Skin of body (tissue), 2 donors: ENCODE measurements around the gene MAP3K5. TPM values are rescaled to one million over a fixed set of nuclear protein-coding genes. Genes with fewer than 3 reads are reported as not detected.

ENCODE experiments used
- DNase-seq: peaks from one replicate; lab custom pipeline; 2025; lab: John Stamatoyannopoulos, UW
- total RNA-seq: library from RNA; depleted of rRNA; stranded (reverse); fragments of >200 nt; gene quantifications from one replicate; pipeline ENCODE4 v1.2.3, GENCODE V29; 2014

Gene MAP3K5
- total RNA-seq, 1 donor from 2014 or later: 17.0 TPM

DNA sequence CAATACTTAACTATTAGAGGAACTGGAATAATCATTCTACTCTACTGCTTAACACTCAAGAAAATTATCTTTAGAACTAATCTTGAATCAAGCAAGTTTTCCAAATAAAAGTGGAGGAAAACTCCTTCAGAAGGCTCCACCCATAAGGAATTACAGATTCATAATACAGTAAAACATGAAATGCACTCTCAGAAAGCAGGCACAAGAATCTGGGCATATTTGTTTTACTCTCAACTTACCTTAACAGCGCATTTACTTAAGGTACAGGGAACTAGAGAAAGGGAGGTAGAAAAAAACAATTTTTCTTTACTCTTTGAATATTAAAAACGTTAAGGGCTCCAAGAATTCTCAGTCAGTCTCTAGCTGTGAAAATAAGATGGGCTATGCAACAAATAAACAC lies 140.3 kb downstream of the MAP3K5 start:
- no peak for DNase-seq

- DNase-seq: no peak
Observed at GRCh38 chr6:136647363-136647852, 144.9 kb downstream of the MAP3K5 start.

DNA sequence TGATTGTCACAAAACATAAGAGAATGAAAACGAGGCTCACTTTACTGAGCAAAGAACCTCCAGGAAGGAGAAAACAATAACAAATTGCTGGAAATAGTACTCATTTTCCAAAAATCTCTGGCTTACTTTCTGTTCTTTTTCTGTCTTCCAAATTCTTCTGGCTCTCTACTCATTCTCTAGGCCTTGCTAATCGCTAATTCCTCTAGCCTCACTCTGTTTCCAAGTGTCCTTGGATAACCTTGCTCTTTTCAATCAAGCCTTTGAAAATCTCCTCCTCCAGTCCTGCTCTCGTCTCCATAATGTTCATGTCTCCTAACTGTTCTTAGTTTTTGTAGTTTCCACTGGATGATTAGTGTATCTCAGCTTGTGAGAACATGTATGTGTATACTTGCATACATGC lies 145.9 kb downstream of the MAP3K5 start:
- no peak for DNase-seq

DNA sequence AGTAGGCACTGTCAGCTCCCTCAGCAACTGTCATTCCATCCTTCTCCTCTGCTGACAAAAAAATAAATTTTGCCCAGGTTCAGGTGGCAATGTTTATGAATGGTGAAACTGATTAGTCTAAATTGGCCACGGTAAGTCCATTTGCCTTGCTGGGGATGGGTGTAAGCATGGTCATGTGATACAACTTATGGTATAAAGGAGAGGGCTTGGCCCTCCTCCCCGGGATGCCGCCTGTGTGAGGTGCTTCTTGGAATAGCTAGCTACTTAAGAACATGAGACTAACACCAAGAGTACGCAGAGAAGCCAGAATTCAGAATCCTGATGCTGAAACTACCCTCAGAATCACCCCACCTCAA lies 147.7 kb downstream of the MAP3K5 start:
- no peak for DNase-seq

GRCh38 chr6:136643850-136644596 lies 148.3 kb downstream of the MAP3K5 start:
- peak; percentile 34 for DNase-seq

- DNase-seq: no peak
Observed at GRCh38 chr6:136641873-136642465, 150.3 kb downstream of the MAP3K5 start.

DNA sequence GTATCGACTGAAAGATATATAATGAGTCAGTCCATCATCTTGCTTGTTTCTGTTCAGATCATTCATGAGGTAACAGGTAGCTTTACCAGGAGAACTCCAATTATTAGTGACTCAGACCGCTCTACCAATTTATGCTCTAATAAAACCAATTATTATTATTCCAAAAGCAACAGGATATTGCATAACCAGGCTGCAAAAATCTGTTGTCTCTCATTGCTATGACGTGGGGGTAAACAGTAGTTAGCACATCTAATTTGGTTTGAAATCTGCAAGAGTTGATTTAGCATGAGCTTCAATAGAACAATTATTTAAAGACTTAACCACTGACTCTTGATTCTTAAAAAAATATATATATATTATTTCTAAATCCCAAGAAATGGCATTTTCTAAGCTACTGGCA lies 151.1 kb downstream of the MAP3K5 start:
- no peak for DNase-seq

DNA sequence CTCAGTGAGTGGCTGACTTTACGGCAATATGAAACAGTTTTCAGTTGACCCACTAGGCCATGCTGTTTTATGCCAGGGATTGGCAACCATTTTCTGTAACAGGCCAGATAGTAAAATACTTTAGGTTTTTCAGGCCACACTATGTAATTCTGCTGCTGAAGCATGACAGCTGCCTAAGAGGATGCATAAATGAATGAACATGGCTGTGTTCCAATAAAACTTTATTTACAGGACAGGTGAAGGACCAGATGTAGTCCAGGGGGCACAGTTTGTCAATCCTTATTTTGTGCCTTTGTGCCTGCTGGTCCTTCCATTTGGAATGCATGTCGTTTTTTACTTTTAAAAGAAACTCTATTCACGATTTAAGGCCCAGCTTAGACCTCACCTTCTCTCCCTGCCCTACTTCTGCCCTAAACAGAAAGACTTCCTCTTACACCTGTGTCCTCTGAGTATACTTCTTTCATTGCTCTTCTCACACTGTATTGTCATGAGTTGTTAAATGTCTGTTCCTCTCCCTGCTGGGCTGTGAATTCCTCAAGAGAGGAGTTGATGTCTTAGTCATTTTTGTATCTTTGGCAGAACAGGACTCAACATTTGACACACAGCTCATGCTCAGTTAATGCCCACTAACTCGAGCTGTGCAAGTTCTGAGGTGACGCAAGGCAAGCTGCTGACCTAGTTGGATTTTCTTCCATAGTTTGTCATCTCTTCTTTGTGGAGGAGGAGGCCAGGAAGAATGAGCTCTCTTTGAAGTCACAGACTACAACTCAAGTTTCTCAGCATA lies 152.0 kb downstream of the MAP3K5 start:
- DNase-seq: no peak

DNA sequence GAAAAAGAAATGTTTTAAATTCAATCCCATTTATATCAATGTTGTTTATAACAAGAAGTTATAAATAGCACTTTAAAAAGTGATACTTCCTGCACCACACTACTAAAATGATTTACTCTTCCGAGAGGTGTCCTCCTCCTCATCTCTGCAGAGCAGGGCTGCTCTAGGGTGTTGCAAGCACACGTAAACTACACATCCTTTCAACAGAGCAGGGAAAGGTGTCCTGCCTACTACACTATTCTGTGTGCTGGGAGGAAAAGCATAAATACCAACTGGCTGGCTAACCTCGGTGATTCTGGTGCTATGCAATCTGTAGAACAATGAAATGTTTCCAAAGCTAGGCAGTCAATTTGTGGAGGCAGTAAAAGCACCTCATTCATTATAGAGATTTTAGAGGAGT lies 152.6 kb downstream of the MAP3K5 start:
- no peak for DNase-seq

DNA sequence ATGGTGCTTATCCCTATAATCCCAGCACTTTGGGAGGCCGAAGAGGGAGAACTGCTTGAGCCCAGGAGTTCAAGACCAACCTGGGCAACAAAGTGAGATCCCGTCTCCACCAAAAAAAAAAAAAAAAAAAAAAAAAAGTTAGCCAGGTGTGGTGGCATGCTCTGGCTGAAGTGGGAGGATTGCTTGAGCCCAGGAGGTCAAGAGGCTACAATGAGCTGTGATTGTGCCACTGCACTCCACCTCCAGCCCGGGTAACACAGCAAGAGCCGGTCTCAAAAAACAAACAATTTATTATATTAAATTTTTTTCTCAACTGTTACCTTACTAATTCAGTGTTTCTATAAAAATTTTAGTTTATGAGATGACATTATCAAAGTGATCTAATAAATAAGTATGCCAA lies 156.7 kb downstream of the MAP3K5 start:
- DNase-seq: no peak

DNA sequence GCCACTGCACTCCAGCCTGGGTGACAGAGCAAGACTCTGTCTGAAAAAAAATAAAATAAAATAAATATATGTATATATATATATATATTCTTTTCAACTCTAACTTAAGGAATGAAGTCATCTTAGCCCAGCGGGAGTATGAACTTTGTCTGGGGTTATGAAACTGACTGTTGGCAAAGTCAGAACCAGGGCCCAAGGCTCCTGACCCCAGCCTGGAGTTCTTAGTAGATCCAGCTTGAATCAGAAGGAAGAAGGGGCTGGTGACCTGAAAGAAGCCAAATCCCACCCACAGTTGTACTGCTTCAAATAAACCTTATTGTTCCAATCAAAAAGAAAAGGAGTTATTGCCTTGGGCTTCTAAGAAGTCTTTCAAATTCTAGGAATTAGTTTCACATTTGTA lies 158.9 kb downstream of the MAP3K5 start:
- no peak for DNase-seq

- no peak for DNase-seq
Observed at GRCh38 chr6:136628996-136629395, 163.3 kb downstream of the MAP3K5 start.

GRCh38 chr6:136627191-136627590 lies 165.1 kb downstream of the MAP3K5 start:
- no peak for DNase-seq

- DNase-seq: no peak
Observed at GRCh38 chr6:136625293-136625692, 167.0 kb downstream of the MAP3K5 start.

GRCh38 chr6:136624347-136624746 lies 167.9 kb downstream of the MAP3K5 start:
- DNase-seq: no peak

GRCh38 chr6:136618086-136618485 lies 174.2 kb downstream of the MAP3K5 start:
- DNase-seq: no peak

DNA sequence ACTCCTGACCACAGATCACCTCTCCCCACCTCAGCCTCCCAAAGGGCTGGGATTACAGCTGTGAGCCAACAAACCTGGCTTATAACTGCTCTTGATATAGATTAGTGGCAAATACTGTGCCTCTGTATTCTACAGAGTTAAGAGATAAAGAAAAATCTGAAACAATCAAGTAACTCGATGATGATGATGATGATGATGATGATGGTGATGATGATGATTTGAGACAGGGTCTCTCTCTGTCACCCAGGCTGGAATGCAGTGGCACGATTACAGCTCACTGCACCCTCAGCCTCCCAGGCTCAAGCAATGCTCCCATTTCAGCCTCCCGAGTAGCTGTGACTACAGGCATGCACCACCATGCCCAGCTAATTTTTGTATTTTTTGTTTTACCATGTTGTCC lies 175.8 kb downstream of the MAP3K5 start:
- DNase-seq: no peak

DNA sequence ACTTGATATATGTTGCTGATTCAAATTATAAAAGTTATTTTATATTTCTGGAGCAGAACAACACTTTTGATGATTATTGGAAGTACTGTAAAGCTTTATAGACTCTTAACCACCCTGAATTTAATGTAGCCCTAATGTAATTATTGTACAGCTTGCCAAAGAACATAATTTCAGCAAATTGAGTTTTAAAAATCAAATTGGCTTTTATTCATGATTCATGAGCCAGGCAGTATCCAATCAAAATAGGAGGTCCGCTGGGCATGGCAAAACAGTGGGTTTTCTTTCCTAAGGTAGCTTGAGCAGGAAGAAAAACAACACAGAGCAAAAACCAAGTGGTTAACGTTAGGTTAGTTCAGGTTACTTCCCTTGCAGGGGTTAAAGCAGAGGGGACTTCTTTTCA lies 177.3 kb downstream of the MAP3K5 start:
- no peak for DNase-seq

DNA sequence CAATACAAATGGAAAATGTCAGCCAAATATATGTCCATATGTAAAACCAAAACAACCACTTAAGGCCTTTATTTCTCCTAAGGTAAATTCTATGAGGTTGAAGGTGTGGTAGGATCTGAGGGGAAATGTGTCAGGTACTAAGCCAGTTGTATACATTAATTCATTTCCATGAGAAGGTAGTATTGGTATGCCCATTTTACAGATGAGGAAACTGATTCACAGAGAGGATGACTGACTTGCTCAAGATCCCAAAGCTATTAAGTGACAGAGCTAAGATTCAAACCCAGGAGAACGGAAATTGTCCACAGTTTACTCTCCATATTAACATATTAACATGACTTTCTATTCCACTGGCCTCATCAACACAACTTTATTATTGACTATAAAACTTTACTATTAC lies 177.9 kb downstream of the MAP3K5 start:
- no peak for DNase-seq

- peak; percentile 38 for DNase-seq
Observed at GRCh38 chr6:136613477-136613876, 178.8 kb downstream of the MAP3K5 start.

DNA sequence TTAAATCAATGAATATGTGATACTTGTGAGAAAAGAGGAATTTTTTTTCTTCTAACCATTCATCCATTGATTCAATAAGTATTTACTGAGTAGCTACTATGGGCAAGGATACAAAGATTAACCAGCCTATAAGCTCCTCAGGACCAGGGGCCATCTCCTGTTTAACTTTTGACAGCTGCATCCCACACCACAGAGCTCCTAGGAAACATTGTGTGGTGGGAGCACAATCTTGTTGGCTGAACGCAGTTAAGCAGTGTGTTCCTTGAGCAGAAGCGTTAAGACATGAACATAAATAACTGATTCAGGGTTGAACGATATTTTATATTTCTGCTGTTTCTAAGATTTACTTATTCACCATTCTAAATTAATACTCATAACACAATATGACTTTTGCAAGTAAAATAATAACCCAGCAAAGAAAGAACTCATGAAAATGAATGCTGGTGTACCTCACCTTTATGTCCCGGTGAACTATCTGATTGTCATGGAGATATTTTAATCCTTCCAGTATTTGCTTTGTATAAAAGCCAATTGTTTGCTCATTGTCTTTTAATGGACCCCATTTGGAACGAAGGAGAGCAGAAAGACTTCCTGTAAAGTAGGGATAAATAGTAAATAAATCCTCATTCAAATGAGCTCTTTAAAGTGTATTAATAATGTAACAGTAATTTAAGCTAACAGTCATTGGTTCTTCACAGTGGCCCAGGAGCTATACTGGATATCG lies 179.4 kb downstream of the MAP3K5 start:
- DNase-seq: no peak

DNA sequence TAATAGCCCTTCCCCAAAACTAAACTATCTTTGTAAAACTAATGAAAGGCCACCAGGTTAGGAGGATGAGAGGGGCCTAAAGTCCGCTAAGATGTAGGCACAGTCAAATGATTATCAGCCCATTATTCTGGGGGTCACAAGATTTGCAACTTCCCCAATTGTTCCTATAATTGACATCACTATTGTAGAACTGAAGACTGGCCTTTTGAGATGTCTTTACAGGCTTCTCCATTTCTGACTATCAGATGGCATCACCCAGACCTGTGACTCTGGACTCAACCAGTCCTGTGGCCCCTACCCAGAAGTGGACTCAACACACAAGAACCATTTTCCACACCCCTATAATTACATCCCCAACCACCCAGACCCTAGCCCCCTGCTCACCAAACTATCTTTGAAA lies 180.5 kb downstream of the MAP3K5 start:
- no peak for DNase-seq
